SU-DHL-6 (cell line): ENCODE results near the gene COL6A1.

Experiments used
- H2AFZ ChIP-seq: fragments of 200-600 bp; sonication (generic); 2 replicates; pipeline ENCODE4 v1.6.1; 2014; ENCODE audit warnings: low read depth, mild to moderate bottlenecking, moderate library complexity, mixed read lengths, antibody characterized with exemption, low read length; ENCODE audit not compliant: severe bottlenecking
- H3F3A ChIP-seq: fragments of 200-600 bp; shearing (Covaris generic); 2 replicates; pipeline ENCODE4 v1.6.0; 2016; ENCODE audit warnings: antibody characterized with exemption, mild to moderate bottlenecking; ENCODE audit not compliant: insufficient read depth
- H3K27ac ChIP-seq: fragments of 200-600 bp; sonication (generic); 2 replicates; pipeline ENCODE4 v1.5.1; 2016; ENCODE audit warnings: low read depth, mild to moderate bottlenecking, low read length, moderate library complexity, mixed read lengths
- H3K27me3 ChIP-seq: fragments of 200-600 bp; sonication (generic), shearing (Covaris generic); 2 replicates; pipeline ENCODE4 v1.6.0; 2014; ENCODE audit warnings: mild to moderate bottlenecking, low read length
- H3K36me3 ChIP-seq: fragments of 200-600 bp; sonication (generic); 2 replicates; pipeline ENCODE4 v1.6.1; 2014; ENCODE audit warnings: mild to moderate bottlenecking, low read length, mixed read lengths
- H3K4me2 ChIP-seq: fragments of 300-600, 200-600 bp; shearing (Covaris generic), sonication (generic); 2 replicates; pipeline ENCODE4 v1.6.0; 2014; ENCODE audit warnings: low read length, low read depth, mild to moderate bottlenecking; ENCODE audit not compliant: poor library complexity, severe bottlenecking
- H3K4me3 ChIP-seq: fragments of 200-600 bp; sonication (generic); 2 replicates; pipeline ENCODE4 v1.5.1; 2014; ENCODE audit warnings: antibody characterized with exemption, low read length, mild to moderate bottlenecking, mixed read lengths; ENCODE audit not compliant: insufficient read depth, poor library complexity, severe bottlenecking
- H3K79me2 ChIP-seq: fragments of 200-600 bp; sonication (generic); 2 replicates; pipeline ENCODE4 v1.6.1; 2014; ENCODE audit warnings: mild to moderate bottlenecking, low read length, moderate library complexity; ENCODE audit not compliant: insufficient read depth
- H3K9ac ChIP-seq: fragments of 200-600 bp; sonication (generic); 2 replicates; pipeline ENCODE4 v1.7.0; 2014; ENCODE audit warnings: mild to moderate bottlenecking, low read length
- H3K9me2 ChIP-seq: fragments of 200-600 bp; sonication (generic); replicated peaks from 2 replicates; pipeline ENCODE4 v1.6.1; 2014; ENCODE audit warnings: low read length; ENCODE audit not compliant: insufficient read depth
- H3K9me3 ChIP-seq: fragments of 200-600 bp; sonication (generic); 2 replicates; pipeline ENCODE4 v1.6.1; 2014; ENCODE audit warnings: low read length, mixed read lengths; ENCODE audit not compliant: insufficient read depth
- H4K20me1 ChIP-seq: fragments of 200-600 bp; sonication (generic); 2 replicates; pipeline ENCODE4 v1.6.1; 2014; ENCODE audit warnings: low read depth, mild to moderate bottlenecking, antibody characterized with exemption, low read length, moderate library complexity, mixed read lengths
- CTCF ChIP-seq: fragments of 200-600 bp; sonication (generic); IDR thresholded peaks from one replicate; pipeline ENCODE4 v1.5.1; 2017; ENCODE audit warnings: antibody characterized with exemption, mild to moderate bottlenecking, low read length, moderate library complexity; ENCODE audit not compliant: insufficient read depth, poor library complexity, severe bottlenecking
- EZH2phosphoT487 ChIP-seq: fragments of 200-600 bp; sonication (generic), shearing (Covaris generic); conservative IDR thresholded peaks from 2 replicates; pipeline ENCODE4 v1.6.1; 2018; ENCODE audit warnings: mild to moderate bottlenecking, antibody characterized with exemption, low read length, moderate library complexity, mixed read lengths

COL6A1 gene

DNA sequence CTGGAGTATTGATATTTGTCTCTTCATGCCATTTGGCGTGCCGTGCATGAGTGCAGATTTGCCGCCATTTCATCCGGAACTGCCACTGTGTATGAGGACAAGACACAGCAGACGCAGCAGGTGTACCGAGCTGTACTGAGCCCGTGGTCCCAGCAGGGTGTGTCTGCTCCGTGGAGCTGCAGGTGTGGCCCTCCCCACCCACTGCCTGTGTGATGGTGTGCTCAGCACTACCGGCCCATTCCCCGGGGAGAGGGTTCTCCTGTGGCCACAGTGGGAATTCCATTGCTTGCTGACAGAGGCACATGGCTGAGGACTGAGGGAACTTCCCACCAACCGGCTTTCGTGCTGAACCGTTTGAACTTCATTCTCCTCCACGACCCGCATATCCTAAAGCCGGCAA, 34.3 kb upstream of the COL6A1 start:
- H2AFZ ChIP-seq = no peak overlapping the region
- no peaks in the 10 kb centered on the region for H3K79me2 ChIP-seq
- no peaks in the 10 kb centered on the region for H3K9me2 ChIP-seq
- H3K4me2 ChIP-seq = no peak overlapping the region
- no peak overlapping the region for H3K27ac ChIP-seq
- TF ChIP-seq EZH2phosphoT487 (no peak), CTCF (no peak)
- H3K27me3 ChIP-seq = no peaks in the 10 kb centered on the region
- no peaks in the 10 kb centered on the region for H3K36me3 ChIP-seq
- no peaks in the 10 kb centered on the region for H3F3A ChIP-seq
- no peaks in the 10 kb centered on the region for H3K9me3 ChIP-seq
- no peaks in the 10 kb centered on the region for H4K20me1 ChIP-seq
- H3K4me3 ChIP-seq = no peak overlapping the region
- no peak overlapping the region for H3K9ac ChIP-seq

DNA sequence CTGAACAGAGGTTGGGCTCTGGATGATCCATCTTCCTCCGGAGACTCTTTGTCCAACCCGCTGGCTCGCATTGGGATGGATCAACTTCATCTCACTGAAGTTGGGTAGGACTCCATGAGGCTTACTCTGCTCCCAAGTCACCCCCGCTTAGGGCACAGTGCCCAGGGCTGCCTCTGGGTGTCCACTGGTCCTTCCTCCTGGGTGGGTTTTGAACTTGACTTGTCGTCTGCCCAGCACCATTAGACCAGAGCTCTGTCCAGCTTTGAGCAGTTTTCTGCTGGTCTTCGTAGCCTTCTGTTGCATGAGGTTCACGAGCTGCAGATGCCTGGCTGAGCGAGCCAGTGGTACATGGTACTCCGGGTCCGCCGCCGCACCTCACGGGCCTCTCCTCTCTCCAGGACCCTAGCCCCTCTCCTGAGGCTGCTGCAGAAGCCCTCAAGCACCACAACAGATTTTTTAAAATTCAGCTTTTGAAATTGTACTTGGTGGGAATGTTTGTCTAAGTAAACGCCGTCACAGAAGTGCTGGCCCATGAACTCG, 33.8 kb upstream of the COL6A1 start:
- no peak overlapping the region for H3K9ac ChIP-seq

DNA sequence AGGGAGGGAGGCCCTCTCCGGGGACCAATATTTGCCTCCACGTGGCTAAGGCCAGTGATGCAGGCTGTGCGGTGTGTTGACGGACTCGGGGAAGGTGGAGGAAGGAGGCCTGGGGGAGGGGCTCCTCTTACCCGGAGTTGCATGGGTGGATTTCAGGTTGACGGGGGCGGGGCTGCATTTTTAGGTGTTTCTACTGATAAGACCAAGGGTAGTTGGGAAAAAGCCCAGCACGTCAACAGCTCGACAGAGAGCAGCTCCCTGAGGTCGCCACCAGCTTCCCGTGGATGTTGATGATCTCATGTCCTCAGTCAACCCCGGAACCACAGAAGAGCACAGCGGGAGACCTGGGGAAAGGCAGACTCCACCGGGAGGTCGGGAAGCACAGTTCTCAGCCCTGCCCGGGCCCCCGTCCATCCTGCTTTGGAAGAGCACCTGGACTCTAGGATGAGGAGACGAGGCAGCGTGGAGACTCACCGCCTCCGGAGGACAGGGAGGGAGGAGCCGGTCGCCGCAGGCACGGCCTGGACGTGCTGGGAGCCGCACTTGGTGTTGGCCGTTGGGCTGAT, 32.9 kb upstream of the COL6A1 start:
- Histone ChIP-seq H3K9ac (no peak overlapping the region), H3K4me3 (no peak overlapping the region), H3K27ac (no peak overlapping the region), H3K27me3 (no peaks in the 10 kb centered on the region), H4K20me1 (no peaks in the 10 kb centered on the region), H3K9me2 (no peaks in the 10 kb centered on the region), H3K79me2 (no peaks in the 10 kb centered on the region), H3K9me3 (no peaks in the 10 kb centered on the region), H3K4me2 (no peak overlapping the region), H2AFZ (no peak overlapping the region), H3F3A (no peaks in the 10 kb centered on the region), H3K36me3 (no peaks in the 10 kb centered on the region)
- TF ChIP-seq EZH2phosphoT487 = no peak
- TF ChIP-seq CTCF = no peak

More for the DNA sequence above, 33.8 kb upstream of the COL6A1 start:
- Histone ChIP-seq H3K79me2 (no peaks in the 10 kb centered on the region), H3F3A (no peaks in the 10 kb centered on the region), H3K27ac (no peak overlapping the region), H3K9me2 (no peaks in the 10 kb centered on the region), H3K4me2 (no peak overlapping the region), H2AFZ (no peak overlapping the region), H4K20me1 (no peaks in the 10 kb centered on the region), H3K9me3 (no peaks in the 10 kb centered on the region), H3K36me3 (no peaks in the 10 kb centered on the region), H3K27me3 (no peaks in the 10 kb centered on the region), H3K4me3 (no peak overlapping the region)
- TF ChIP-seq CTCF = no peak
- no peak for TF ChIP-seq EZH2phosphoT487
